ENCODE data around the gene CYTH3.
"Not testable (repeated sequence)": the region's sequence is repeated elsewhere in the genome, so short reads cannot be mapped to it uniquely, and the experiment has no call there.

CYTH3 gene

DNA sequence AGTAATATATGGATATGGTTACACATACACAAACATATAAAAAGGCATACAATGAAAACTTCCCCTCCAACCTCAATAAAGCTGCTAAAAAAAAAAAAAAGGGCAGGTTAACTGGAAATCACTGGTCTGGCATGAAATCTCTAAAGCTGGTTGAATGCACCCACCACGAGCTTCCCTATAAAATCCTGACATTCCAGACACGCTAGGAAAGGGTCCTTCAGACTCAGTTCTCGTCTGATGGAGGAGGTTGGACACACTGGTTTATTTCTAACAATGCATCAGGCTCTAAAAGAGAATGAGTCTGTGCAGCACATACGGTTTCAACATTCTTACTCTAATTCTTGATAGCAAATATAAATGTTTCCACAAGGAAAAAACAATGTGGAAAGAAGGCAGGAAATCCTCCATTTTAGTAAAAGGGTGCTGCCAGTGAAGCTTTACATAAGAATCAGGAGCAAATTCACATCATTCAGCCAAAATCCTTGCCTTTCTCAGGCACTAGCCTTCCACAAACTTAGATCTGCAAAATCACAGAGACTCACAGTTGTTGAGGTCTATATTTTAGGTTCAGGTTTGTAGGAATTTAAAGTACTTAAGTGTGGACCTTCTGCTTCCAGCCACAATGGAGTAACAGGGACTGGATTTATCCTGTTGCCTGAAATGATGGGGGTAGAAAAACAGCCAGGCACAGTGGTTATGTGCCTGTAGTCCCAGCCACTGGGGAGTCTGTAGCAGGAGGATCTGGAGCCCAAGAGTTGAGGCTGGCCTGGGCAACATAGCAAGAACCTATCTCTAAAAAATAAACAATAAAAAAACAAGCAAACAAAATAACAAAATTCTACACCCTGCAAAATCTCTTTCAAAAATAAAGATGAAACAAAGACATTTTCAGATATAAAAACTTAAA is 73.5 kb downstream of the CYTH3 start:
- no peak for DNase-seq (ENCODE audit: low read depth in 2 of 2)

GRCh38 chr7:6197801-6198551 is 74.4 kb downstream of the CYTH3 start:
- DNase-seq (ENCODE audit: low read depth in 2 of 2) = no peak

GRCh38 chr7:6193709-6194108 is 78.7 kb downstream of the CYTH3 start:
- no peak for DNase-seq (ENCODE audit: low read depth in 2 of 2)

DNA sequence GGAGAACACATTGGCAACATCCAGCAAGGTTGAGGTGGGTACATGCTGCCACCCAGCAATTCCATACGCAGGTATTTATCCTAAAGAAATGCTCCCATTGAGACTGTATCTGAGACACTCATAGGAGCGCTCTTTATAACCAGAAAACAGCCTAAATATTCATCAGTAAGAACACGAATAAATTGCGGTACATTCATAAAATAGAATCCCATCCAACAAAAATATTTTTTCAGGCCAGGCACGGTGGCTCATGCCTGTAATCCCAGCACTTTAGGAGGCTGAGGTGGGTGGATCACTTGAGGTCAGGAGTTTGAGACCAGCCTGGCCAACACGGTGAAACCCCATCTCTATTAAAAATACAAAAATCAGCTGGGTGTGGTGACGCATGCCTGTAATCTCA is 81.9 kb downstream of the CYTH3 start:
- not testable (repeated sequence) for DNase-seq (ENCODE audit: low read depth in 2 of 2)

DNA sequence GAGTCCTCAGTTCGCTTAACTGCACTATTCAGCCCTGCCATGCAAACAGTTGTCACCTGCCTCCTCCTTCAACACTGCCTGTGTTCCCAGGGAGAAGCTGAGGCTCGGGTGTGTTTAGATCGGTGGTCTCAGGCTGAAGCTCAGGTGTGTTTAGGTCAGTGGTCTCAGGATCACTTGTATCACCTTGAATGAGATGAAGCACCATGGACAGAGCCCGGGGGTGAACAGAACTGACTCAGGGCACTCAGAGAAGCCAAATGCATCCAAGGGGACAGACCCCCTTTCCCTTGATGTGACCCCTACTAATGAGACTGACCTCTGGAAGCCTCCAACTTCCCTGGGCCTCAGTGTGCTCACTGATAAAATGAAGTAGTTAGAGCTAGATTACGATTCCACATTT is 84.0 kb downstream of the CYTH3 start:
- no peak for DNase-seq (ENCODE audit: low read depth in 2 of 2)

DNA sequence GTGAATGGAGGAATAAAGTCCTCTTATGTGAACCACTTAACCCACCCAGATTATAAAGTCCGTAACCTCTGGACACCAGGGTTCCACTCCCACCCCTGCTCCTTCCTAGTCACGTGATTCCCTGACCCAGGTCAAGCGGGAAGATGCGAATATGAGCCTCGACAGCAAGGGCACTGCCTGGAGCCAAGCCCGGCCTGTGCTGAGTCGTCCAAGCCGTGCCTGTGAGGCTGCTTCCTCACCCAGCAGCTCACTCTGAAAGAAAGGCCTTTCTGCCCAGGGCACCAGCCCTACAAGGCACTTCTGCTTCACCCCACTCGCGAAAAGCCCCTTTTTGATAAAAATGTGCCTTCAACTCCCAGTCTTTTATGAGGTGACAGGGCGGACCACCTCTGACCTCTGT is 85.8 kb downstream of the CYTH3 start:
- no peak for DNase-seq (ENCODE audit: low read depth in 2 of 2)

DNA sequence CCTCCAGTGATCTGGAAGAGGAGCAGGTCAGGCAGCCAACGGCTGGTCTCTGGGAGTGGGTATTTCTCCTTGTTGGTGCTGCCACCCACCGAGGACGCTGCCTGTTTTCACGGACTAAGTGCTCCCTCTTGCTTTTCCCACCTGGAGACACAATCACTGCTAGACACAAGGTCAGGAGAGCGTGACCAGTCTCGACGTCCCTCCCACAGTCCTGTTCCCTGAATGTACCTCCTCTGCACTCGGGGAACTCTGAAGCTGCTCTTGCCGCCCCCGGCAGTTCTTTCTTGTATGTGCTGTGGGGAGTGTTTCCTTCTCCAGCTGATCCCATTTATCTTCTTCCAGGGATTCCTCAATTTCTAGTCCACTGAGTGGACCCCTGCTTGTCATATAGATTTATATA is 89.4 kb downstream of the CYTH3 start:
- DNase-seq (ENCODE audit: low read depth in 2 of 2) = no peak

- DNase-seq (ENCODE audit: low read depth in 2 of 2) = no peak
These were observed 91.3 kb downstream of the CYTH3 start for GRCh38 chr7:6181136-6181535.

DNA sequence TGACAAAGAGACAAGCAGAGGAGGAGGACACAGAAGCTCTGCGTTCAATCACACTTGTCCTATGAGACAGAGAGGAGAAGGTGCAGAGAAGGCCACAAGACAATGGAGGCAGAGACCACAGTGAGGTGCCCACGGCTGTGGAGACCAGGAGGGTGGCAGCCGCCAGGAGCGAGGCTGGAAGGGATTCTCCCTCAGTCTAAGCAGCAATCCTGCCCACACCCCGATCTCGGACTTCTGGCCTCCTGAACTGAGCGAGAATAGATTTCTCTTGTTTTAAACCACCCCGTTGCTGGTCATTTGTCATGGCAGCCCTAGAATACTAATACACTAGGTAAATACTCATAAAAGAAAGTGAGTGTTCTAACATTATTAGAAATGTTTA is 92.1 kb downstream of the CYTH3 start:
- no peak for DNase-seq (ENCODE audit: low read depth in 2 of 2)

DNA sequence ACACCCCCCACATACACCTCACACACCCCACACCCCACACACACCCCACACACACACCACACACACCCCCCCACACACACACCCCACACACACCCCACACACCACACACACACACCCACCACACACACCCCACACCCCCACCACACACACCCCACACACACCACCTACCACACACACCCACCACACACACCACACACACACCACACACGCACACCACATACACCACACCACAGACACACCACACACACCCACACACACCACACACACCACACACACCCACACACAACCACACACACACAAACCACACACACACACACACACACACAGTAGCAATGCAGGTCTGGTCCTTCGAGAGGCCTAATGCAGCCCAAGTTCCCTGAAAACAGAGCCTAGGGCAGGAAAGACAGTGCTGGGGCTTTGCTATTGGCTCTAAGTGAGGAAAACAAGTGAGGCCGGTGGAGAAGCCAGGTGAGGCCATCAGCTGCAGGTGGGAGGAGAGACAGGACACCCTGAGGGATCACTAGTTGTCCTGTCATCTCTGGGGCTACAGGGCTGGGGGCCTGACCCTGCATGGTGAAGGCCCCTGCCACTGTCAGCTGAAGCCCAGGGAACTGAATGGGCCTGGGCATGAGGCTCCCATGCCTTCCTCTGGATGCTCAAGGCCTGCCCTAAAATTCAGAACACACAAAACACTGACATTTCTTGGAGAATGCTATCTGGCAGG is 92.6 kb downstream of the CYTH3 start:
- DNase-seq (ENCODE audit: low read depth in 2 of 2) = no peak

GRCh38 chr7:6178298-6179029 is 94.0 kb downstream of the CYTH3 start:
- no peak for DNase-seq (ENCODE audit: low read depth in 2 of 2)

DNA sequence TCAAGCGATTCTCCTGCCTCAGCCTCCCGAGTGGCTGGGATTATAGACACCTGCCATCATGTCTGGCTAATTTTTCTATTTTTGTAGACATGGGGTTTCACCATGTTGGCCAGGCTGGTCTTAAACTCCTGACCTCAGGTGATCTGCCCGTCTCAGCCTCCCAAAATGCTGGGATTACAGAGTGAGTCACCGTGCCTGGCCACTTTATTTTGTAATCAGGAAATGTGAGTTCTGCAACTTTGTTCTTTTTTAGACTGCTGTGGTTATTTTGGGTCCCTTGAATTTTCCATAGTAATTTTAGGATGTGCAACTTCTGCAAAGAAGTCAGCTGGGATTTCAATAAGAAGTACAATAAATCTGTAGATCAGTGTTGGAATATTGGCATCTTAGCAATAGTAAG is 96.8 kb downstream of the CYTH3 start:
- DNase-seq (ENCODE audit: low read depth in 2 of 2) = peak in 1 of 2 experiments; percentile 21

GRCh38 chr7:6172910-6173295 is 99.5 kb downstream of the CYTH3 start:
- no peak for DNase-seq (ENCODE audit: low read depth in 2 of 2)

DNA sequence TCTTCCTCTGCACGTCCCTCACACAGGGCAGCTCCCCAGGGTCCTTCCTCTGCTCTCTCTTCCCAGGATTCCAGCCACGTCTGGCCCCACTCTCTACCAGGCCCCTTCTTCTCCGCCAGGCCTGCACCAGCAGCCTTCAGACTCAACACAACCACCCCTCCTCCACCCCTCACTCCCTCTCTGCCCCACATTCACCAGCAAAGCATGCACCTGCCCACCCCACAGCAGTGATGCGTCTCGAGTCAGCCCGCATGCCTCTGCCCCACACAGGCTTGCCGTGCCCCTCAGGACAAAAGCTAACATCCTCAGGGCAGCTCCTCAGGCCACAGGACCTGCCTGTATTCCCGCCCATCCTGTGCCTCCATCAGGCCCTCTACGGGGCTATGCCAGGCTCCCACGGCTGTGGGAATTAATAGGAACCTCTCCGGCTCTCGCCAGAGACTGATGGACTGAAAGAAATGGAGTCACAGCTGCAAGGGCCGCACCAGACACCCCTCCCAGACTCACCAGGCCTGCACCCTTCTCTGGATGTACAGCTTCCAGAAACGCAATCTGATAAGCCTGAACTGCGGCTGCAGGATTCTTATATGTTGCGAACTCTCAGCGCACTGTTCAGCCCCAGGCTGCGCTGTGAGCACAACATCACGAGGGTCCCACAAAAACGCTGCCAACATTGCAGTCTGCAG is 100.1 kb downstream of the CYTH3 start:
- DNase-seq (ENCODE audit: low read depth in 2 of 2) = no peak

DNA sequence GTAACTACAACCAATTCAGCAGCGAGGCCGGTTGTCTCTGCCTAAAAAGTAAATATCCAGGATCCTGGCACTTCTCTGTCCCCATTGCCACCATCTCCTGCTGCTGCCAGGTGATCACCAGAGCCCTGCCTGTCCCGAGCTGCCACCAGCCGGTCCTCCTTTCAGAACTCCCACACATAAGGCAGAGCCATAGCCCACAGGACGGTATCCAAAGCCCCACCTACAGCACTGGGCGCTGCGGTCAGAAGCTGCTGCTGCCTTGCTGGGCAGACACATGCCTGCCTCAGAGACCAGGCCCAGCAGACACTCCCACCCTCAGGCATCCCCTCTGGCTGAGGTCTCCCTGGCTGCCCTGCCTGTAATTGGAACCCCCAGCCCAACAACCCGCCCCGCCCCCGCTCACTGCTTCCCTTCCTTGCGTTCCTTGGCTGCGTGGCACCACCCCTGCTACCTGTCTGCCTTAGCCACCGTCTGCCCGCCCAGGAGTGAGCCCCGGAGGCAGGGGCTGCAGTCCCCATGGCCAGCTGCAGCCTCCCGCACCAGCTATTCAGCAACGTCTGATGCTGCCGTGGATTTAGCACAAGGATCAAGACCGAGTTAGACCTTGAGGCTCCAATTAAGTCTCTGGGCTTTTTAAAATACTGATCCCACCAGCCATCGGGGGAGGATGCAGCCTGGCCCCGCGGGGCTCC is 100.7 kb downstream of the CYTH3 start:
- no peak for DNase-seq (ENCODE audit: low read depth in 2 of 2)

- DNase-seq (ENCODE audit: low read depth in 2 of 2) = no peak
These were observed 101.6 kb downstream of the CYTH3 start for GRCh38 chr7:6170571-6171531.

DNA sequence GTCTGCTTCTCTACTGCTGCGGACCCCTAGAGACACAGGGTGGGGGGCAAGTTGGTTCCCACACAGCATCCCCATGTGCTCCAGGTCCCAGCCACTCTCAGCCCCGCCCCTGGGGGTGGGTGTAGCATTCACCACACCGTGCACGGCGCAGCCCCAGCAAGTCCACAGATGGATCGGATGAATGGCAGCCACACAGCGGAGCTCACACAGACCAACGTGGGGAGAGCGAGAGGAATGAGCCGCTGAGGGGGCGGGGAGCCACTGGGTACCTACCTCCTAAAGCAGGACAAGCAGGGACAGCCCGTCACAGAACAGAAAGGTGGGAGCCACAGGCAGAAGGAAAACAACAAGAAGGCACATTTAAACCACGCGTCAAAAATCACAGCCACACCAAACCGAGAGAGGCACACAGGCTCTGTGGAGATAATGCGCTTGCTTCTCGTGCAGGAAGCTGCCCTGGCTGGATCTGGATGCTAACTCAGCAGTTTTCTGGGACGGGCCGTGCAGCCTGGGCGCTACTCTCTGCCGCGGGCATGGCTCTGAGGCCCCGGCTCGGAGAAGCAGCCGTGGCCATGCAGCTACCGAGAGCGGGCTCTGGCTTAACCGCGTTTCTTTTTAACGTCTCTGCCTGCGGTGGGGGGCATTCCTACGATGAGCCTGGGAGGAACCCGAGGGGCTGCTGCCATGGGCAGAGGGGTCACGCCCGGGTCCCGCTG is 102.5 kb downstream of the CYTH3 start:
- no peak for DNase-seq (ENCODE audit: low read depth in 2 of 2)

DNA sequence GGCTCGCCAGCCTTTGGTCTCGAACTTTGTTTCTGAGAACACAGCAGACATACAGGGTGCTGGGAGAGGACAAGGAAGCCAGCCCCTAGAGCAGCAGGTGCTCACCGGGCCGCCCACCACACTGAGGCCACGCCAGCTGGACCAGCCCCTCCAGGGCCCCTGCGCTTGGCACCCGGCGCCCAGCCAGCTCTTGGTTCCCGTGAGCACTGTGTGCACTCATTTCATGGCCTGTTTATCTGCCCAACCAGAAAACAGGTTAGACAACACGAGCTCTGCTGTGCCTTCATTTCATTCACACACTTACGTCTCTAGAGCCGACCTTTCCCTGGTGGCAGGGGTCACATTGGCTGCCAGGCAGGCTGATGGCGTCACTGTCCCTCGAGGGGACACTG is 104.0 kb downstream of the CYTH3 start:
- DNase-seq (ENCODE audit: low read depth in 2 of 2) = no peak
